ENCODE measurements around the gene IGSF11. TPM values are rescaled to one million over a fixed set of nuclear protein-coding genes. Genes with fewer than 3 reads are reported as not detected.
A peak's percentile ranks its signal among the peaks of the same experiment; 100 is the strongest.

IGSF11 gene
- total RNA-seq, 5 donors from 2014 or later (not counting 1 experiment from before 2014, with no cell fraction given) = 0.20 to 0.70 (median 0.41) TPM

GRCh38 chr3:118963711-118964110, 70.9 kb downstream of the IGSF11 start:
- ChIA-PET CTCF (no interaction called here), POLR2A (no interaction called here)
- H3K4me3 Mint-ChIP-seq = no peak overlapping the region
- Histone ChIP-seq H3K27me3 (replicated peaks in 1 of 2; ENCODE audit: control insufficient read depth in 2 of 2, extremely low read depth in 1 of 2, insufficient read depth in 2 of 2, low read length in 1 of 2) (no peaks in the 10 kb centered on the region), H3K4me3 (ENCODE audit: control insufficient read depth in 1 of 2, extremely low read depth in 1 of 2, low read length in 1 of 2) (no peak overlapping the region), H3K27ac (ENCODE audit: low read length) (no peak overlapping the region), H3K4me1 (ENCODE audit: control insufficient read depth in 1 of 2, extremely low read depth in 1 of 2, insufficient read depth in 2 of 2, low read length in 2 of 2) (peaks cover 0 to 2% of the 10 kb centered on the region in 2 experiments), H3K36me3 (ENCODE audit: control insufficient read depth in 2 of 2, extremely low read depth in 1 of 2, insufficient read depth in 1 of 2, low read length in 1 of 2) (no peaks in the 10 kb centered on the region), H3K9me3 (no peaks in the 10 kb centered on the region)
- H3K36me3 Mint-ChIP-seq = no peaks in the 10 kb centered on the region
- H3K4me1 Mint-ChIP-seq = peaks cover 0 to 3% (median 0%) of the 10 kb centered on the region in 3 donors
- no CpG with 5 or more reads among the region's 1 CpG for WGBS (ENCODE audit: insufficient coverage)
- no peaks in the 10 kb centered on the region for H3K9me3 Mint-ChIP-seq
- DNase-seq (no peak), ATAC-seq (replicated peaks in 1 of 4) (no peak)
- H3K27ac Mint-ChIP-seq = no peak overlapping the region
- H3K27me3 Mint-ChIP-seq = no peaks in the 10 kb centered on the region

- no CpG with 5 or more reads among the region's 2 CpGs for WGBS (ENCODE audit: insufficient coverage)
- Mint-ChIP-seq H3K27ac (no peak overlapping the region), H3K36me3 (no peaks in the 10 kb centered on the region), H3K27me3 (no peaks in the 10 kb centered on the region), H3K4me3 (no peak overlapping the region), H3K4me1 (peaks cover 19 to 24% (median 21%) of the 10 kb centered on the region in 3 donors), H3K9me3 (no peaks in the 10 kb centered on the region)
- no peak overlapping the region for H3K4me3 ChIP-seq (ENCODE audit: control insufficient read depth in 1 of 2, extremely low read depth in 1 of 2, low read length in 1 of 2)
- ATAC-seq (replicated peaks in 1 of 4) (no peak), DNase-seq (no peak)
- no peaks in the 10 kb centered on the region for H3K36me3 ChIP-seq (ENCODE audit: control insufficient read depth in 2 of 2, extremely low read depth in 1 of 2, insufficient read depth in 1 of 2, low read length in 1 of 2)
- ChIA-PET CTCF (interaction anchor here in 1 of 2 donors (0.6 to 1.0 kb wide), 2 partner anchors 16 to 489 kb away, joined by 3 to 5 read pairs; no protein-coding TSS in a partner anchor), POLR2A (interaction anchor here in 1 of 2 donors (0.6 kb wide), 1 partner anchor 255 kb away, joined by 4 read pairs; no protein-coding TSS in a partner anchor)
- H3K4me1 ChIP-seq (ENCODE audit: control insufficient read depth in 1 of 2, extremely low read depth in 1 of 2, insufficient read depth in 2 of 2, low read length in 2 of 2) = peaks cover 9 to 24% of the 10 kb centered on the region in 2 experiments
- no peak overlapping the region for H3K27ac ChIP-seq (ENCODE audit: low read length)
- H3K27me3 ChIP-seq (replicated peaks in 1 of 2; ENCODE audit: control insufficient read depth in 2 of 2, extremely low read depth in 1 of 2, insufficient read depth in 2 of 2, low read length in 1 of 2) = no peaks in the 10 kb centered on the region
- H3K9me3 ChIP-seq = no peaks in the 10 kb centered on the region
Observed at GRCh38 chr3:118960876-118961450, 73.7 kb downstream of the IGSF11 start.

- no peaks in the 10 kb centered on the region for H3K36me3 Mint-ChIP-seq
- H3K4me3 ChIP-seq (ENCODE audit: control insufficient read depth in 1 of 2, extremely low read depth in 1 of 2, low read length in 1 of 2) = no peak overlapping the region
- WGBS (ENCODE audit: insufficient coverage) = no CpG with 5 or more reads among the region's 1 CpG
- H3K4me3 Mint-ChIP-seq = peak overlapping the region; percentile 1 to 59 (median 28)
- POLR2A ChIA-PET = interaction anchor here in 1 of 2 donors (0.6 to 0.9 kb wide), 2 partner anchors 338 to 674 kb away, joined by 3 to 5 read pairs; partner anchors contain the start of gene ARHGAP31
- no peaks in the 10 kb centered on the region for H3K9me3 ChIP-seq
- H3K27ac Mint-ChIP-seq = peak overlapping the region; percentile 83 to 86
- peaks cover 42 to 50% (median 47%) of the 10 kb centered on the region in 3 donors for H3K4me1 Mint-ChIP-seq
- H3K36me3 ChIP-seq (ENCODE audit: control insufficient read depth in 2 of 2, extremely low read depth in 1 of 2, insufficient read depth in 1 of 2, low read length in 1 of 2) = no peaks in the 10 kb centered on the region
- no peaks in the 10 kb centered on the region for H3K27me3 Mint-ChIP-seq
- H3K27ac ChIP-seq (ENCODE audit: low read length) = peak overlapping the region; percentile 59
- no peaks in the 10 kb centered on the region for H3K27me3 ChIP-seq (replicated peaks in 1 of 2; ENCODE audit: control insufficient read depth in 2 of 2, extremely low read depth in 1 of 2, insufficient read depth in 2 of 2, low read length in 1 of 2)
- CTCF ChIA-PET = interaction anchor here (0.6 to 1.9 kb wide), 7 partner anchors 11 to 375 kb away, joined by 3 to 10 read pairs (median 4); partner anchors contain the start of gene IGSF11 (in 1 of the 2)
- H3K4me1 ChIP-seq (ENCODE audit: control insufficient read depth in 1 of 2, extremely low read depth in 1 of 2, insufficient read depth in 2 of 2, low read length in 2 of 2) = peaks cover 9 to 36% of the 10 kb centered on the region in 2 experiments
- peaks cover 0 to 3% (median 0%) of the 10 kb centered on the region in 3 donors for H3K9me3 Mint-ChIP-seq
- ATAC-seq (replicated peaks in 1 of 4) = peak; percentile 93 to 96 (median 96)
- DNase-seq = peak in 4 of 35 experiments; percentile 3 to 52 (median 3)
Observed at GRCh38 chr3:118955914-118956556, 78.6 kb downstream of the IGSF11 start.

- CTCF ChIA-PET = no interaction called here
- Mint-ChIP-seq H3K4me1 (peaks cover 52 to 60% (median 54%) of the 10 kb centered on the region in 3 donors), H3K27ac (no peak overlapping the region), H3K27me3 (no peaks in the 10 kb centered on the region), H3K36me3 (no peaks in the 10 kb centered on the region), H3K4me3 (no peak overlapping the region), H3K9me3 (peaks cover 0 to 3% (median 0%) of the 10 kb centered on the region in 3 donors)
- H3K27ac ChIP-seq (ENCODE audit: low read length) = no peak overlapping the region
- H3K27me3 ChIP-seq (replicated peaks in 1 of 2; ENCODE audit: control insufficient read depth in 2 of 2, extremely low read depth in 1 of 2, insufficient read depth in 2 of 2, low read length in 1 of 2) = no peaks in the 10 kb centered on the region
- ATAC-seq (replicated peaks in 1 of 4) (no peak), DNase-seq (no peak)
- no peak overlapping the region for H3K4me3 ChIP-seq (ENCODE audit: control insufficient read depth in 1 of 2, extremely low read depth in 1 of 2, low read length in 1 of 2)
- no peaks in the 10 kb centered on the region for H3K36me3 ChIP-seq (ENCODE audit: control insufficient read depth in 2 of 2, extremely low read depth in 1 of 2, insufficient read depth in 1 of 2, low read length in 1 of 2)
- peaks cover 7 to 38% of the 10 kb centered on the region in 2 experiments for H3K4me1 ChIP-seq (ENCODE audit: control insufficient read depth in 1 of 2, extremely low read depth in 1 of 2, insufficient read depth in 2 of 2, low read length in 2 of 2)
- H3K9me3 ChIP-seq = no peaks in the 10 kb centered on the region
- POLR2A ChIA-PET = no interaction called here
Observed at GRCh38 chr3:118951089-118951488, 83.6 kb downstream of the IGSF11 start.

GRCh38 chr3:118949113-118949760, 85.4 kb downstream of the IGSF11 start:
- H3K27me3 Mint-ChIP-seq = no peaks in the 10 kb centered on the region
- Histone ChIP-seq H3K27ac (ENCODE audit: low read length) (peak overlapping the region; percentile 26), H3K9me3 (no peaks in the 10 kb centered on the region), H3K4me1 (ENCODE audit: control insufficient read depth in 1 of 2, extremely low read depth in 1 of 2, insufficient read depth in 2 of 2, low read length in 2 of 2) (peaks cover 7 to 32% of the 10 kb centered on the region in 2 experiments), H3K36me3 (ENCODE audit: control insufficient read depth in 2 of 2, extremely low read depth in 1 of 2, insufficient read depth in 1 of 2, low read length in 1 of 2) (no peaks in the 10 kb centered on the region), H3K4me3 (ENCODE audit: control insufficient read depth in 1 of 2, extremely low read depth in 1 of 2, low read length in 1 of 2) (no peak overlapping the region), H3K27me3 (replicated peaks in 1 of 2; ENCODE audit: control insufficient read depth in 2 of 2, extremely low read depth in 1 of 2, insufficient read depth in 2 of 2, low read length in 1 of 2) (no peaks in the 10 kb centered on the region)
- peak overlapping the region; percentile 15 to 66 (median 42) for H3K4me3 Mint-ChIP-seq
- no peaks in the 10 kb centered on the region for H3K36me3 Mint-ChIP-seq
- POLR2A ChIA-PET = interaction anchor here in 1 of 2 donors (0.6 kb wide), 1 partner anchor 85 kb away, joined by 6 read pairs; no protein-coding TSS in a partner anchor
- DNase-seq (peak in 1 of 35 experiments; percentile 39), ATAC-seq (replicated peaks in 1 of 4) (peak; percentile 79 to 97 (median 90))
- H3K9me3 Mint-ChIP-seq = peaks cover 0 to 3% (median 0%) of the 10 kb centered on the region in 3 donors
- no CpG with 5 or more reads among the region's 1 CpG for WGBS (ENCODE audit: insufficient coverage)
- peak overlapping the region; percentile 90 to 91 for H3K27ac Mint-ChIP-seq
- peaks cover 40 to 53% (median 40%) of the 10 kb centered on the region in 3 donors for H3K4me1 Mint-ChIP-seq
- CTCF ChIA-PET = interaction anchor here (0.8 to 1.5 kb wide), 3 partner anchors 65 to 292 kb away, joined by 3 to 6 read pairs (median 4); no protein-coding TSS in a partner anchor

- no peak overlapping the region for H3K4me3 ChIP-seq (ENCODE audit: control insufficient read depth in 1 of 2, extremely low read depth in 1 of 2, low read length in 1 of 2)
- H3K36me3 ChIP-seq (ENCODE audit: control insufficient read depth in 2 of 2, extremely low read depth in 1 of 2, insufficient read depth in 1 of 2, low read length in 1 of 2) = no peaks in the 10 kb centered on the region
- WGBS (ENCODE audit: insufficient coverage) = 53% methylated on average over 2 of the region's 5 CpGs
- H3K27me3 Mint-ChIP-seq = no peaks in the 10 kb centered on the region
- H3K9me3 ChIP-seq = no peaks in the 10 kb centered on the region
- no peaks in the 10 kb centered on the region for H3K27me3 ChIP-seq (replicated peaks in 1 of 2; ENCODE audit: control insufficient read depth in 2 of 2, extremely low read depth in 1 of 2, insufficient read depth in 2 of 2, low read length in 1 of 2)
- no peak for ATAC-seq (replicated peaks in 1 of 4)
- no peaks in the 10 kb centered on the region for H3K9me3 Mint-ChIP-seq
- peaks cover 7 to 34% of the 10 kb centered on the region in 2 experiments for H3K4me1 ChIP-seq (ENCODE audit: control insufficient read depth in 1 of 2, extremely low read depth in 1 of 2, insufficient read depth in 2 of 2, low read length in 2 of 2)
- peak overlapping the region in 2 of 3 donors; percentile 31 to 66 for H3K4me3 Mint-ChIP-seq
- H3K27ac Mint-ChIP-seq = peak overlapping the region; percentile 59 to 76
- ChIA-PET POLR2A (no interaction called here), CTCF (no interaction called here)
- DNase-seq = peak in 2 of 35 experiments; percentile 3 to 9
- H3K27ac ChIP-seq (ENCODE audit: low read length) = no peak overlapping the region
- H3K36me3 Mint-ChIP-seq = no peaks in the 10 kb centered on the region
- H3K4me1 Mint-ChIP-seq = peaks cover 37 to 49% (median 37%) of the 10 kb centered on the region in 3 donors
Observed at GRCh38 chr3:118948146-118948545, 86.5 kb downstream of the IGSF11 start.
